Caki2 (cell line): ENCODE data around the gene TAAR2. TPM values are rescaled to one million over a fixed set of nuclear protein-coding genes. Genes with fewer than 3 reads are reported as not detected.
"Not testable (repeated sequence)": the region's sequence is repeated elsewhere in the genome, so short reads cannot be mapped to it uniquely, and the experiment has no call there.

ENCODE experiments used
- DNase-seq: peaks from one replicate; pipeline ENCODE4 v3.0.0-alpha.2; 2015; ENCODE audit warnings: low read depth
- in situ Hi-C: cut with HindIII; loops from 2 replicates; pipeline ENCODE4 v1.10.0; 2016; ENCODE audit warnings: low sequenced_read_pairs, low pct_unique_long_range_greater_than_20kb, mixed read lengths
- total RNA-seq: library from RNA; depleted of rRNA; stranded (reverse); fragments of >200 nt; shearing (Covaris generic); gene quantifications from 2 replicates; pipeline ENCODE4 v1.2.3, GENCODE V29; 2014; ENCODE audit warnings: low replicate concordance

TAAR2 gene
- total RNA-seq, 1 experiment from 2014 or later: not detected

- DNase-seq: peak; percentile 20
- in situ Hi-C loops: no loop called here
These were observed 799 bp downstream of the TAAR2 start for GRCh38 chr6:132623106-132623845.

- DNase-seq: no peak
- in situ Hi-C loops: no loop called here
These were observed 7.4 kb downstream of the TAAR2 start for GRCh38 chr6:132616677-132617076.

GRCh38 chr6:132614554-132614953 lies 9.5 kb downstream of the TAAR2 start:
- in situ Hi-C loops: no loop called here

GRCh38 chr6:132612449-132613108 lies 11.5 kb downstream of the TAAR2 start:
- in situ Hi-C loops: no loop called here
- DNase-seq: no peak

More at GRCh38 chr6:132614554-132614953, 9.5 kb downstream of the TAAR2 start:
- DNase-seq: no peak

- in situ Hi-C loops: no loop called here
These were observed 12.5 kb downstream of the TAAR2 start for GRCh38 chr6:132611616-132612015.

GRCh38 chr6:132607544-132608233 lies 16.4 kb downstream of the TAAR2 start:
- DNase-seq: peak; percentile 78
- in situ Hi-C loops: no loop called here

More at GRCh38 chr6:132611616-132612015, 12.5 kb downstream of the TAAR2 start:
- no peak for DNase-seq

GRCh38 chr6:132604635-132605152 lies 19.4 kb downstream of the TAAR2 start:
- DNase-seq: no peak
- in situ Hi-C loops: no loop called here

GRCh38 chr6:132600900-132601299 lies 23.2 kb downstream of the TAAR2 start:
- in situ Hi-C loops: not testable (repeated sequence)

GRCh38 chr6:132598473-132598872 lies 25.6 kb downstream of the TAAR2 start:
- DNase-seq: no peak
- in situ Hi-C loops: no loop called here

More at GRCh38 chr6:132600900-132601299, 23.2 kb downstream of the TAAR2 start:
- DNase-seq: not testable (repeated sequence)

- DNase-seq: no peak
- in situ Hi-C loops: no loop called here
These were observed 27.9 kb downstream of the TAAR2 start for GRCh38 chr6:132596201-132596600.

- in situ Hi-C loops: no loop called here
- no peak for DNase-seq
These were observed 31.2 kb downstream of the TAAR2 start for GRCh38 chr6:132592855-132593254.

- in situ Hi-C loops: no loop called here
- DNase-seq: no peak
These were observed 33.7 kb downstream of the TAAR2 start for GRCh38 chr6:132590362-132590761.

- in situ Hi-C loops: no loop called here
- no peak for DNase-seq
These were observed 34.6 kb downstream of the TAAR2 start, which contains the start of gene TAAR5 for GRCh38 chr6:132589454-132589853. TSS of gene TAAR5 (minus strand) at chr6:132589741. CDS start at chr6:132589686, 55 bp downstream.

GRCh38 chr6:132587424-132587823 lies 36.7 kb downstream of the TAAR2 start:
- DNase-seq: no peak
- in situ Hi-C loops: no loop called here

- in situ Hi-C loops: no loop called here
- DNase-seq: no peak
These were observed 39.4 kb downstream of the TAAR2 start for GRCh38 chr6:132584698-132585097.

- no peak for DNase-seq
- in situ Hi-C loops: no loop called here
These were observed 52.3 kb downstream of the TAAR2 start for GRCh38 chr6:132571774-132572173.

- in situ Hi-C loops: no loop called here
- DNase-seq: no peak
These were observed 53.8 kb downstream of the TAAR2 start, which contains the start of gene TAAR6 for GRCh38 chr6:132570221-132570777. TSS of gene TAAR6 (plus strand) at chr6:132570322. CDS start at chr6:132570322, 0 bp downstream.

GRCh38 chr6:132569170-132569569 lies 54.9 kb downstream of the TAAR2 start:
- no peak for DNase-seq
- in situ Hi-C loops: no loop called here
